Fibroblast of pulmonary artery (primary cell): ENCODE results near the gene CSNK1D.

ENCODE experiments used
- DNase-seq: peaks from one replicate; pipeline ENCODE4 v3.0.0-alpha.2; 2010; ENCODE audit warnings: low read depth
- H3K4me3 ChIP-seq: replicated peaks from 2 replicates; pipeline ENCODE4 v1.5.1; 2011; ENCODE audit warnings: low read depth, mild to moderate bottlenecking, control low read depth, low read length, moderate library complexity
- CTCF ChIP-seq: IDR thresholded peaks from 2 replicates; pipeline ENCODE4 v1.5.1; 2011; ENCODE audit warnings: mild to moderate bottlenecking, control low read depth, low read length, inconsistent platforms; ENCODE audit errors: missing control alignments

The CSNK1D gene

GRCh38 chr17:82305727-82306300 lies 32.3 kb upstream of the CSNK1D start:
- H3K4me3 ChIP-seq = no peak overlapping the region
- DNase-seq = no peak
- TF ChIP-seq CTCF = no peak

DNA sequence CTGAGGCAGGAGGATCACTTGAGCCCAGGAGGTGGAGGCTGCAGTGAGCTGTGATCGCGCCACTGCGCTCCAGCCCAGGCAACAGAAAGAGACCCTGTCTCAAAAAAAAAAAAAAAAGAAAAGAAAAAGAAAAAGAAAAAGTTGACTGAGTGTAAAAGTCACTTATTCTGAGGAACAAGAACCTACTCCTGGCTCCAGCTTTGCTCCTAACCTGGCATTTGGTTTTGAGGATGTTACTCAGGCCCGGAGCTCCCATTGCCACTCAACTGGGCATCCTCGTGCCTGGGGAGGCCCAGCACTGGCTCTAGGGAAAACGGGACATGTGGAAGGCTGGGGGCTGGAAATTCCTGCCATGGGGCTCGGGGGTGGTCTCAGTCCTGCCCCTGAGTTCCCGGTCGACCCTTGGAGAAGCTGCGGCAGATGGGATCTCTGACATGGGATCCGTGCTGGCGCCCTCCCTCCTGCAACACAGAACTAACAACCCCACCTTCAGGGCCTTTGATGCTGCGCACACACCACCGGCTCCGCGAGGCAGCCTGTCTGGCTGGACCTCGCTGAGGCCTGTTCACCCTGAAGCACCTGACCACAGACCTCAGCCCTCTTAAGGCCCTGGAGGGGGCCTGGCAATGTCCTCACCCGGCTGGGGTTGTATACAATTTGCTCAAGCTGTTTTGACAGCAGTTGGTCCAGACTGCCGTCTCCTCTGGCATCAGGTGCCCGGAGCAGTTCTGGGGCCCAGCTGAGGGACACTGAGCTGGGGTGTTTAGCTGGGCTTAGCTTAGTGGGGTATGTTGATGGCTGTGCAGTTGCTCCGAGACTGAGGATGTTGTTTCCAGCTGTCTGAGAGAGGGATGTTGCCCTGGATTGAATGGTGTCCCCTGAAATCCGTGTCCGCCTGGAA lies 31.6 kb upstream of the CSNK1D start:
- H3K4me3 ChIP-seq = no peak overlapping the region
- no peak for DNase-seq
- TF ChIP-seq CTCF = no peak

- peak; percentile 59 for DNase-seq
- no peak overlapping the region for H3K4me3 ChIP-seq
- no peak for TF ChIP-seq CTCF
Measured at GRCh38 chr17:82303944-82304808, 30.7 kb upstream of the CSNK1D start.

DNA sequence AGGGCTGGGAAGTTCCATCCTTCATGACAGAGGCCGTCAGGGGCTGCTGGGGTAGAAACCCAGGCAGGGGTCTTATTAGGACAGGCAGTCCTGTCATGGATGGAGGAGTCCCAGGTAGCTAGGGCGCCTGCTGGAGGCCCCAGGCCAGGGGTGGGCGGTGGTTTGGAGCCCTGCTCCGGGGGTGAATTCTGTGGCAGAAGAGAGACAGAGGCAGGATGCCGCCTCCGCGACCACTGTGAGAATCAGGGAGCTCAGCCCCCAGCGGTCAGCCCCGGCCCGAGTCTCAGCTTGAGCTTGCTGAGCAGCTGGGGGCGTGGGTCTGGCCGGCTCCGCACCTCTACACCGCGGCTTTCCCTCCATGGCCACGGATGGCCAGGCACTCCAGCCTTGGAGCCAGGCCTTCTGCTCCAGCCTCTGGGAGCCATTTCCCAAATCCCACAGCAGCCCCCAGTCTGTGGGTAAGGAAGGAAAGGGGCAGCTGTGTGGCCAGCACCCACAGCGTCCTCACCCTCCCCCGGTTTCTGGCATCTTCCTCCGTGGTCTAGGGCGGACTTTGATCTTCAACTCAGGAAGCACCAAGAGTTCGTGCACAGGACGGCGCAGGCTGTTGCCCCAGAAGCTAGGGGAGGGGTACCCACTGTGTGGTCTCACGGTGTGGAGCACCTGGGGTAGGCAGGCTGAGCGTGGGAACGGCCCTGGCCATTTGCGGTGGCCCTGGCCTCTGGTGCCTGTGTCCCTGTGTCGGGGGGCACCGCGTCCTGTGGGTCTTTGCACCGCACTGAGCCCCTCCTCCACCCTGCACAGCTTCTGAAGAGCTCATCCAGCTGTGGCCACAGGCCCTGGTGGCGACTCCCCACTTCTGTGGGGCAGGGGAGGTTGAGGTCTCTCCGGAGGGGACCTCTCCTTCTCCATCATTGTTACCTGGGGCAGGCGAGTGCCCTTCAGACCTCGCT lies 29.8 kb upstream of the CSNK1D start:
- no peak for TF ChIP-seq CTCF
- DNase-seq = no peak
- no peak overlapping the region for H3K4me3 ChIP-seq

DNA sequence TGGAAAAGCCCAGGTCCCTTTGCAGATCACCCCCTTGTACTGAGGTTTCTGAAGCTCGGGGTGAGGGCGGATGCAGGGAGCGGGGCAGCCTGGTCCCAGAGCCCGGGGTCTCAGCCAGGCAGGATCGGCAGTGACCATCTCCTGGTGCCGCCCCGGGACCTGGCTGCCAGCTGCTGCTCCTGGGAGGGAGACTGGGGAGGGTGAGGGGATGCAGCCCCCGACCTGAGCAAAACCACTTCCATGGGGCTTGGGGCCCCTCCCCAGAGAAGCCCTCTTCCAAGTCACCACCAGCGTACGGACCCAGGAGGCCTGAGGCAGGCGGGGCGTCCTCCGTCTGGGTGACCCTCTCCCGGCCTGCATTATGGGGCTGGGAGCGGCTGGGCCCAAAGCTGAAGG lies 29.1 kb upstream of the CSNK1D start:
- no peak for DNase-seq
- no peak for TF ChIP-seq CTCF
- no peak overlapping the region for H3K4me3 ChIP-seq

DNA sequence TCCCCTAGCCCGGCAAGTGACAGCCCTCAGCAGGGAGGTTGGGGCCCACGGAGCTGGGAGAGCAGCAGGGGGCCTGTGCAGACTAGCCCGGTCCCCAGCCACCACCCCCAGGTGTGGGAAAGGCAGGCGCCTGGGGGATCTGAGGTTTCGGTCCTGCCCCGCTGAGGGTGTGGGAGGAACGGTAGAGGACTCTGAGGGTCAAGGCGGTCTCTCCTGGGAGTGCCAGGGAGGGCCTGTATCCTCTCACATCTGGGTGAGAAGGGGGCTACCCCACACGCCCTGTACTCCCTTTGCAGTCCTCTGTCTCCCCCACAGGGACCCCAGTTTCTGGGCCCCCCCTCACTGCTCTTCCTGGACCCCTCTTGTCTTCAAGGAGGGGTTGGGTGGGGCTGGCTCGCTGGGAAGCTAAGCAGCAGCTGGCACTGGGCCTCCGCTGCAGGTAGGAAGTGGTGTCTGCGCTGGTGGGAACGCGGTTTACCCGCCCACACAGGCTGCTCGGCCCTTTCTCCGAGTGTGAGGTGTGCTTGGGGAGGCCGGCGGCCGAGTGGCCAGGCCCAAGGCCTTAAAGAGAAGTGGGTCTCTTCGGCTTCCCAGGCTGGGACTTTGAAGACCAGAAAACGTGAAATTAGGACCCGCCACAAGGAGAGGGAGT lies 28.5 kb upstream of the CSNK1D start:
- DNase-seq = no peak
- no peak for TF ChIP-seq CTCF
- H3K4me3 ChIP-seq = no peak overlapping the region
